Spleen (tissue), 11 donors: ENCODE results near the gene PARD6A. TPM values are rescaled to one million over a fixed set of nuclear protein-coding genes. Genes with fewer than 3 reads are reported as not detected.
A peak's percentile ranks its signal among the peaks of the same experiment; 100 is the strongest.

ENCODE experiments used
- DNase-seq: peaks from one replicate; pipeline ENCODE4 v3.0.0-alpha.2; 2020
- H3K27ac ChIP-seq, 8 donors: fragments of 200-600 bp; sonication (generic) in 7 of 8; 1 replicate in 4 of 8; 2 replicates in 4 of 8; pipeline versions ENCODE4 v1.5.0 to v1.8.0; 2016 to 2021; ENCODE audit warnings: inconsistent platforms in 4 of 8, mild to moderate bottlenecking in 4 of 8, moderate library complexity in 1 of 8
- H3K27me3 ChIP-seq, 7 donors: fragments of 200-600 bp; sonication (generic) in 6 of 7; replicated peaks in 1 of 7; 1 replicate in 4 of 7; 2 replicates in 3 of 7; pipeline versions ENCODE4 v1.5.0 to v1.8.0; 2016 to 2021; ENCODE audit warnings: inconsistent platforms in 3 of 7, mild to moderate bottlenecking in 1 of 7
- H3K36me3 ChIP-seq, 6 donors: fragments of 200-600 bp; sonication (generic) in 5 of 6; 1 replicate in 4 of 6; 2 replicates in 2 of 6; pipeline versions ENCODE4 v1.5.0 to v1.8.0; 2016 to 2021; ENCODE audit warnings: inconsistent platforms in 2 of 6
- H3K4me1 ChIP-seq, 6 donors: fragments of 200-600 bp; sonication (generic) in 5 of 6; 1 replicate in 3 of 6; 2 replicates in 3 of 6; pipeline versions ENCODE4 v1.5.0 to v1.8.0; 2016 to 2021; ENCODE audit warnings: inconsistent platforms in 3 of 6
- H3K4me3 ChIP-seq, 8 donors: fragments of 200-600 bp; sonication (generic) in 7 of 8; 1 replicate in 4 of 8; 2 replicates in 4 of 8; pipeline versions ENCODE4 v1.5.0 to v1.8.0; 2016 to 2021; ENCODE audit warnings: inconsistent platforms in 4 of 8, mild to moderate bottlenecking in 4 of 8, moderate library complexity in 2 of 8
- H3K9me3 ChIP-seq, 8 donors: fragments of 200-600 bp; sonication (generic) in 7 of 8; 1 replicate in 4 of 8; 2 replicates in 4 of 8; pipeline versions ENCODE4 v1.5.0 to v1.8.0; 2016 to 2021; ENCODE audit warnings: inconsistent platforms in 4 of 8
- CTCF ChIP-seq, 11 experiments: fragments of 200-600 bp in 7 of 11; fragments of 450-650 bp in 4 of 11; sonication (generic) in 4 of 11; IDR thresholded peaks in 8 of 11; conservative IDR thresholded peaks in 3 of 11; 1 replicate in 7 of 11; 2 replicates in 4 of 11; pipeline versions ENCODE4 v1.4.0 to v1.8.0; 2016 to 2021; ENCODE audit warnings: antibody characterized with exemption in 11 of 11, inconsistent platforms in 4 of 11, mild to moderate bottlenecking in 1 of 11
- POLR2A ChIP-seq, 3 donors: fragments of 450-650 bp; IDR thresholded peaks; one replicate each; pipeline ENCODE4 v1.5.1; 2017; ENCODE audit warnings: antibody characterized with exemption in 3 of 3, mild to moderate bottlenecking in 1 of 3
- POLR2AphosphoS5 ChIP-seq, 3 donors: sonication (generic); formaldehyde crosslinking; IDR thresholded peaks; one replicate each; pipeline ENCODE4 v1.5.1; 2017; ENCODE audit warnings: antibody characterized with exemption in 3 of 3
- WGBS, 5 donors: extraction: QIAGEN DNeasy Blood & Tissue Kit in 3 of 5; methylation state at CpG; one replicate each; pipeline versions ENCODE4 v1.1.5 to v1.1.7; 2013 to 2018; 5-methylcytosine and 5-hydroxymethylcytosine counted together
- intact Hi-C: fragments of 100-400 bp; cut with DNase I; formaldehyde crosslinking; loops from one replicate; pipeline ENCODE4 v1.15.0; 2023; ENCODE audit warnings: low total_unique reads
- polyA plus RNA-seq, 3 donors: library from polyadenylated mRNA; stranded (reverse); fragments of 200-250 nt; gene quantifications; one replicate each; pipeline ENCODE4 v1.2.1, GENCODE V29; 2013
- total RNA-seq, 7 donors: library from RNA; depleted of rRNA in 3 of 7; stranded (reverse); fragments of >200 nt in 3 of 7; fragmentation: NEBNext Ultra II Directional in 4 of 7; extraction: Animal tissue kit (Norgen Biotek cat#: 25700) in 4 of 7; gene quantifications; one replicate each; pipeline versions ENCODE4 v1.1.0 to v1.2.1, GENCODE V29; 2016 to 2021
- donor health status: healthy with polysubstance abuse.
- donor health status: DM: no; HTN: no; CAD: no; lungs with moderate emphysema.
- donor health status: DM: no; HTN: no; CAD: no.
- donor health status: Bipolar disorder and iron deficiency.
- donor health status: healthy.
- donor health status: DM: no; HTN: no; CAD: no.
- donor health status: DM: yes; HTN: yes; CAD: no.

PARD6A gene
- total and polyA plus RNA-seq, 10 donors = 3.3 to 13.8 (median 6.7) TPM

- H3K27ac ChIP-seq = peak overlapping the region in 6 of 8 donors; percentile 29 to 94 (median 72)
- WGBS, 5 donors = 65 to 73% (median 69%) methylated on average over 8 of the region's 8 CpGs
- no peaks in the 10 kb centered on the region for H3K27me3 ChIP-seq
- no peak for TF ChIP-seq POLR2A (IDR thresholded peaks at IDR 0.05)
- DNase-seq = peak; percentile 12
- H3K4me3 ChIP-seq = no peak overlapping the region
- intact Hi-C loops = loop anchor here (10.0 kb wide), 1 partner anchor 248 kb away; no protein-coding TSS in a partner anchor
- peaks cover 0 to 50% (median 9%) of the 10 kb centered on the region in 6 donors for H3K36me3 ChIP-seq
- H3K9me3 ChIP-seq = no peaks in the 10 kb centered on the region
- peaks cover 18 to 66% (median 56%) of the 10 kb centered on the region in 6 donors for H3K4me1 ChIP-seq
These were observed 16.2 kb downstream of the PARD6A start for GRCh38 chr16:67676939-67677338.

- H3K27me3 ChIP-seq = no peaks in the 10 kb centered on the region
- no peak for TF ChIP-seq POLR2A (IDR thresholded peaks at IDR 0.05)
- no peak for TF ChIP-seq POLR2AphosphoS5 (IDR thresholded peaks at IDR 0.05)
- TF ChIP-seq CTCF (IDR thresholded peaks at IDR 0.05 in 8 of 11, conservative IDR thresholded peaks at IDR 0.05 in 3 of 11) = no peak
- peaks cover 18 to 58% (median 50%) of the 10 kb centered on the region in 6 donors for H3K4me1 ChIP-seq
- peak overlapping the region in 5 of 8 donors; percentile 61 to 94 (median 73) for H3K27ac ChIP-seq
- WGBS, 5 donors = 96 to 100% (median 100%) methylated on average over 1 of the region's 1 CpG
- no peaks in the 10 kb centered on the region for H3K9me3 ChIP-seq
- peak; percentile 55 for DNase-seq
- H3K36me3 ChIP-seq = peaks cover 0 to 58% (median 9%) of the 10 kb centered on the region in 6 donors
- intact Hi-C loops = loop anchor here (10.0 kb wide), 1 partner anchor 247 kb away; no protein-coding TSS in a partner anchor
- no peak overlapping the region for H3K4me3 ChIP-seq
These were observed 17.0 kb downstream of the PARD6A start for GRCh38 chr16:67677712-67678111.

- Histone ChIP-seq H3K27ac (peak overlapping the region in 4 of 8 donors; percentile 71 to 94 (median 80)), H3K9me3 (no peaks in the 10 kb centered on the region), H3K4me3 (no peak overlapping the region), H3K36me3 (peaks cover 0 to 66% (median 13%) of the 10 kb centered on the region in 6 donors), H3K27me3 (no peaks in the 10 kb centered on the region), H3K4me1 (peaks cover 10 to 56% (median 43%) of the 10 kb centered on the region in 6 donors)
- WGBS, 5 donors = 83 to 94% (median 89%) methylated on average over 12 of the region's 12 CpGs
- intact Hi-C loops = loop anchor here (10.0 kb wide), 1 partner anchor 246 kb away; no protein-coding TSS in a partner anchor
- TF ChIP-seq POLR2AphosphoS5 (IDR thresholded peaks at IDR 0.05) (no peak), POLR2A (IDR thresholded peaks at IDR 0.05) (no peak), CTCF (IDR thresholded peaks at IDR 0.05 in 8 of 11, conservative IDR thresholded peaks at IDR 0.05 in 3 of 11) (no peak)
- peak; percentile 19 for DNase-seq
These were observed 17.7 kb downstream of the PARD6A start for GRCh38 chr16:67678354-67679023.

GRCh38 chr16:67679935-67680897 is 19.5 kb downstream of the PARD6A start:
- intact Hi-C loops = loop anchor here (10.0 kb wide), 1 partner anchor 245 kb away; no protein-coding TSS in a partner anchor
- H3K4me1 ChIP-seq = peaks cover 0 to 56% (median 37%) of the 10 kb centered on the region in 6 donors
- H3K36me3 ChIP-seq = peaks cover 0 to 76% (median 17%) of the 10 kb centered on the region in 6 donors
- H3K9me3 ChIP-seq = no peaks in the 10 kb centered on the region
- H3K4me3 ChIP-seq = no peak overlapping the region
- no peaks in the 10 kb centered on the region for H3K27me3 ChIP-seq
- TF ChIP-seq CTCF (IDR thresholded peaks at IDR 0.05 in 8 of 11, conservative IDR thresholded peaks at IDR 0.05 in 3 of 11) (no peak), POLR2AphosphoS5 (IDR thresholded peaks at IDR 0.05) (no peak), POLR2A (IDR thresholded peaks at IDR 0.05) (no peak)
- 93 to 97% (median 95%) methylated on average over 10 of the region's 10 CpGs for WGBS, 5 donors
- peak; percentile 10 for DNase-seq
- H3K27ac ChIP-seq = peak overlapping the region in 1 of 8 donors; percentile 24
